Astrocyte of the spinal cord (primary cell): ENCODE measurements around the gene CCL21.

ENCODE experiments used
- DNase-seq: peaks from one replicate; pipeline ENCODE4 v3.0.0; 2011; ENCODE audit warnings: low read depth, low spot score
- H3K4me3 ChIP-seq: 2 replicates; pipeline ENCODE4 v1.5.1; 2011; ENCODE audit warnings: low read depth, mild to moderate bottlenecking, low read length, moderate library complexity
- CTCF ChIP-seq: IDR thresholded peaks from 2 replicates; pipeline ENCODE4 v1.5.1; 2012; ENCODE audit warnings: low read depth, mild to moderate bottlenecking, low read length, inconsistent platforms
- in situ Hi-C: cut with HindIII; loops from 2 replicates; pipeline ENCODE4 v1.10.0; 2017; ENCODE audit warnings: low sequenced_read_pairs

CCL21 gene

GRCh38 chr9:34719021-34719768 lies 9.3 kb upstream of the CCL21 start:
- DNase-seq, result no peak
- in situ Hi-C loops, result no loop called here
- no peak overlapping the region for H3K4me3 ChIP-seq
- no peak for TF ChIP-seq CTCF

GRCh38 chr9:34717996-34718614 lies 8.2 kb upstream of the CCL21 start:
- DNase-seq, result no peak
- no peak for TF ChIP-seq CTCF

GRCh38 chr9:34716711-34717110 lies 6.8 kb upstream of the CCL21 start:
- no peak for DNase-seq
- no peak overlapping the region for H3K4me3 ChIP-seq
- TF ChIP-seq CTCF, result no peak
- in situ Hi-C loops, result no loop called here

More at GRCh38 chr9:34717996-34718614, 8.2 kb upstream of the CCL21 start:
- in situ Hi-C loops, result no loop called here
- no peak overlapping the region for H3K4me3 ChIP-seq

- in situ Hi-C loops, result no loop called here
- no peak for TF ChIP-seq CTCF
- DNase-seq, result no peak
- no peak overlapping the region for H3K4me3 ChIP-seq
Observed at GRCh38 chr9:34715639-34716215, 5.8 kb upstream of the CCL21 start.

GRCh38 chr9:34714007-34714406 lies 4.1 kb upstream of the CCL21 start:
- TF ChIP-seq CTCF, result no peak
- in situ Hi-C loops, result no loop called here
- H3K4me3 ChIP-seq, result no peak overlapping the region
- no peak for DNase-seq

- no peak overlapping the region for H3K4me3 ChIP-seq
- DNase-seq, result no peak
- in situ Hi-C loops, result no loop called here
- TF ChIP-seq CTCF, result no peak
Observed at GRCh38 chr9:34712140-34712539, 2.2 kb upstream of the CCL21 start.
